ENCODE data around the gene ICA1.
A peak's percentile ranks its signal among the peaks of the same experiment; 100 is the strongest.

ICA1 gene

GRCh38 chr7:8226501-8226900 is 35.5 kb downstream of the ICA1 start:
- DNase-seq, result no peak

DNA sequence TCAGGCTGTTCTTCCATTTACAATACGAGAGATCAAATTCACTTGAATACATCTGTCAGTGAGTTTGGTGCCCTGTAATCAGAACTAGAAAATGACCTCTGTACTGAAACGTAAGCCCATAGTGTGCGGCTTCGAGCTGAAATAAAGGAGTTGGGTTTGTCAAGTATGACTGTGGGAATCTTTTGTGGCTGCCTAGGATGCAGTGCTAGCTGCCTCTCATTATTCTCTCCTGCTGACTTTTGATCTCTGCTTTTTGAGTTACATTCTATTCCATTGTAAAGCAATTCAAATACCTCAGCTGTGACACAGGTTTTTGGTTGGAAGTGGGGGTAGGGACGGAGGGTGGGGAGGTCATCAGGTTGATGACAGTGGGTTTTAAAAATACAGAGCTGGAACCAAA is 40.4 kb downstream of the ICA1 start:
- no peak for DNase-seq

GRCh38 chr7:8221101-8221495 is 40.9 kb downstream of the ICA1 start:
- DNase-seq, result no peak

DNA sequence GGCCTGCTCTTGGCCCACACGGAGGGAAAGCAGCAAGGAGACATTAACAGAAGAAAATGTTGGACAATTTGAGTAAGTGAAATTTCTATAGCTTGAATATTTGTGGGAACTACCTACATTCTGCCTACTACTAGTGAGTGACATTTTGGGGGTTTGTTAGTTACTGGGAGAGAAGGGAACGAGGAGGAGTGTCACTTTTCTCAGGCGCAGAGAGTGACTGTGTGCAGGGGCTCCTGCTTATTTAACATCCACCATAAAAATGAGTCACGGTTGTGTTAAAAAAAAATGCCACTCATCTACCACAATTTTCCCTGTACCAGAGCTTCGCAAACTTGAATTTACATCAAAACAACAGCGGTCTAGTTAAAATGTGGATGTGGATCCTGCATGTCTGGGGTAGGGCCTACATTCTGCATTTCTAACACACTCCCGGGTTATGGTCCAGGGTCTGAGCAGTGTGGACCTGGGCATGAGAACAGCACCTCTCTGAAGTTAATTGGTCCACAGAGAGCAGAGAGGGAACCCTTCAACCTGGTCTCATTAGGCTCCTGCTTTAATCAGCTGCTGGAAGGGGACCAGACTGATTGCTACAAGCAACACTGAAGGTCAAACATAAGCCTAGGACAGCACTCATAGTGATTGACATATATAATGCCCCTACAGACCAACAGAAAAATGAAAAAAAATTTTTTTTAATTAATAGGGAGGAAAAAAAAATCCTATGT is 41.4 kb downstream of the ICA1 start:
- DNase-seq, result no peak

- DNase-seq, result peak; percentile 82
Measured at GRCh38 chr7:8217200-8218068, 44.5 kb downstream of the ICA1 start.

DNA sequence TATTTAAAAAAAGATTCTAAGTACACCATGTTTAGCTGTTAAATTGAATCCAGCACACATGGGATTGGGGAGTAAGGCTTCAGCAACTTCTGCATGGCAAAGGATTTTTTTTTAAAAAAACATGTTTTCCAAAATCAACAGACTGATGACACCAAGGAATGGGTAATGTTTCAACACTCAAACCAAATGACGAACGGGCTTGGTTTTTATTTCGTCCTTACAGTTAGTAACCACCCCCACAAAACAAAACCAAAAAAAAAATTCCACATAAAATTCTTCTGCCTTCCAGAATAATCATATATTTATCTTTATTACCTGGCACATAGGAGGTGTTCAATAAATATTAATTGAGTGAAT is 45.7 kb downstream of the ICA1 start:
- no peak for DNase-seq

- no peak for DNase-seq
Measured at GRCh38 chr7:8215648-8216333, 46.2 kb downstream of the ICA1 start.

DNA sequence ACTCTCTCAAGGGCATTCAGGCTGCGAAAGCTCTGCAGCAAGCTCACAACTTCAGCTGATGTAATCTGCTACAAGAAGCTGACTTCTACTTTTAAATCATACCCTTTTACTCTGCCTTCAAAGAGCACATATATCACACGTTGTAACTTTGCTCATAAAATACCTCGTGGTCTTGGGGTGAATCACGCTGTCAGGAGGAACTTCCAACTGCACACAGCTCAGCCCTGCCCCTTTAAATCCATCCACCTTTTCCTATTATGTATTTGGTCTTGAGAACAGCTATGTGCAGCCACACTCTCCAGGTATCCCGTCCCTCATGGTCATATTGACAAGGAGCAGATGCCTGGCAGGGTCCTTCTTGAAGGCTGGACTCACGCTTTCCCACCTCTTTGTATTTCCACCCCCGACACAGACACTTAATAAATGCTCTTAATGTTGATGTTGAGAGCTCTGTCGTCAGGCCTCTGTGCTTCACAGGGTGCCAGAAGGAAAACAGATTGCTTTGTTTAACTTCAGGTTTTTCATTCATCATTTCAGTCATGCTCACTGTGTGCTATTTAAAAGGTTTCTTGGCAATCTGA is 47.6 kb downstream of the ICA1 start:
- no peak for DNase-seq

DNA sequence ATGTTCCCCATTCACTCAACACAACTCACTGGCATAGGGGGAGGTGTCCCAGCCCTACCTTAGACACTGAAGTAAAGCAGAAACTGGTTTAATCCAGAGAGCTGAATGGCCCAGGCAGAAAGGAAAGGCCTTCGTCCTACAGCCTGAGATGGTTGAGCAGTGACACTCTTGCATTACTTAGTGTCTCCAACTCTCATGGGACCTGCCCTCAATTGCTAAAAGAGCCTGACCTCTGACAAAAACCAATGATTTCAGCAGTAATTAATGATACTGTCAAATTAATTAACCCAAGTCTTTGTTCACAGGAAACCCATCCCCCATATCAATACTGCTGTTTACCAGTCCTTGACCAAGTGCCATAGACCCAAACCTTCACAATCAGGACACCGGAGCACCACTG is 48.6 kb downstream of the ICA1 start:
- no peak for DNase-seq

- peak; percentile 84 for DNase-seq
Measured at GRCh38 chr7:8212638-8213037, 49.3 kb downstream of the ICA1 start.

GRCh38 chr7:8211725-8212096 is 50.3 kb downstream of the ICA1 start:
- no peak for DNase-seq

DNA sequence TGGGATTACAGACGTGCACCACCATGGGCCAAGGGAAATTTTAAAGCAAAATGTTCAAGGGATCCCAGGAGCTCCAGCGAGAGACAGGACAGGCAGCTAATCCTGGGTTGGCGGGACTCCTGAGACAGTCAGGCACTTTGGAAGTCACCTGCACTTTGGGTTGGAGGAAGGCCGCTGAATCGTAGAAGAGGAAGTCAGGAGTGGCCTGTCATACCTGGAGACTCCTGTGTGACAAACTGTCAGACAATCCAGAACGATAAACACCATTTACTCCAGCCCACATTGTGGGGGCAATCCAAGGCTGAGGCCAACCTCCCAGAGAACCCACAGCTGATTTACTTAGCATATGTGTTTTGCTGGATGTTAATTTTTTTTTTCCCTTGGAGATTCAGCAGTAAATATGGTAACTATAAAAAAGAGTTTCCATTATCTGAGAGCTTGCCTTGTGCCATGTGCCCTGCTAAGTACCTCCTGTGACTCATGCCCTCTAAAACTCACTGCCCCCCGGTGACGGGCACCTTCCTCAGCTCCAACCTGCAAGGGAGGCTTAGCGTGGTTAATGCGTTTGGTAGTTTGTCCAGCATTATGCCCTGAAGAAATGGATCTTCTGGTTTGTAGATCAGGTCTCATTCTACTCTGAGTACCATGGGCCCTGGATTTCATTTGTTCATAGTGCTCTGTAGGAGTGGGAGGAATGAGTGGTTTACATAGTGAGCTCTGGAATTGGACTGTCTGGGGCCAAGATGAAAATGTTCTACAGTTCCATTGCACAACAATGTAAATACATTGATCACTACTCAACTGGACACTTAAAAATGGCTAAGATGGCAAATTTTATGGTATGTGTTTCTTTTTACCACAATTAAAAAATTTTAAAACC is 50.9 kb downstream of the ICA1 start:
- DNase-seq, result no peak

DNA sequence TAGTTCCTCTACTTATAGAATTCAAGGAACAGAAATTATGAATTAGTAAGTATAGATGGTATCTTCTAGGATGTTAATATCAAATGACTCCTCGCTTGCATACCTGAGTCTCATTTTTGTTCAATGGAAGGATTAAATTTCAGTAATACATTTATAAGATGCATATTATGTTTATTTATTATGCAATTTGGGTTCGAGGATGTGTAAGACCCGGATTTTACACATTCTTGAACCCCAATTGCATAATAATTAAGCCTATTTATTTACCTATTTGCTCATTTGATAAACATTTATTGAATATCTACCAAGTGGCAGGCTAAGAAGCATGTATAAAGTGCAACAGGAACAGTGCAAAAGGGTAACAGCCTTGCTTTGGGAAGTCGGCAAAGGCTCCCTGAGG is 52.6 kb downstream of the ICA1 start:
- DNase-seq, result no peak

GRCh38 chr7:8208816-8209215 is 53.2 kb downstream of the ICA1 start:
- no peak for DNase-seq

DNA sequence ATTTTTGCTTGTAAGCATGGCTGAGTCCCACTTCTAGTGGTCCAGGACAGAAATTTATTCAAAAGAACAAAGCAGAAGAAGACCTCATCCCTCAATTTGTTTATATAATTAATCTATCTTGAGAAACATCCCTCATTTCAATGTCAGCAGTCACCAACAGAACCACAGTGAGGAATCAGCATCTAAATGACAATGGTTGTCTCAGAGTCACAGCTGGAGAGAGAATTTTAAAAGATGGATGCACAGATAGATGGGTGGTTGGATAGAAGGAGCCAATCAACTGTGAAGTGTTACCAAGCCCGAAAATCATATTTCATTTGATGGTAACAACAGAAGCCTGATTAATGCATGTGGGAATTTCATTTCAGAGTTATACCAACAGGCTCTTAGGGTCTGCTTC is 55.0 kb downstream of the ICA1 start:
- no peak for DNase-seq

DNA sequence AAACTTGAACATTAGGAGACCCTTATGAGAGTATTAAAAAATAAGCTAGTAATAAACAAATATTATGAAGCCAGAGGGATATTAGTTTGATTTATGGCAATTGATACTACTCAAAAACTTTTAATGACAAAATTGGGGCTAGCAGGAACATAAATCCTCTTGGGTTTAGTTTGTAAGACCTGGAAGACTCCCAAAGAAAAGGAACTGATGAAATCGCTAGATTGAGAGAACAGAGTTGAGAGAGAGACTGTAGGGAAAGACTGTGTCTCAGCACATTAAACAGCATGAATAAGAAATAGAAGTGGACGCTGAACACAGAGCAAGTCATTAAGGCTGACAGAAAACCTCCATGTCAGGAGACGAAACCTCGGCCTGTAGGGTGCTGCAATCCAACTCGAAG is 56.4 kb downstream of the ICA1 start:
- DNase-seq, result no peak

DNA sequence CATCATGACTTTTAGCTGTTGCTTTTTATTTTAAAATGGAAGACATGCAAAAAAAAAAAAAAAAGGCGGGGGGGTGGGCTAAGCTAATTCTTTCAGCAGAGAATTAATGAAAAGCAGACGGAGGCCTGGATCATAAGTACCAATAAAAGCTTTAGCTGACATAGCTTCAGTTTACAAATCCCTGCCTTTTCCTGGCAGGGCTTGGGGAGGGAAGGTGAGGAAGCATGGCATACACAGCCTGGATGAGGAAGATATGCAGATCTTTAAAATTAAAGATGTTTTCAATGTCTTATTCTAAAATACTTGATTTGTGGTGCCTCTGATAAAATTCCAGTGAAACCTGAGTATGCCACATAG is 57.0 kb downstream of the ICA1 start:
- DNase-seq, result no peak

DNA sequence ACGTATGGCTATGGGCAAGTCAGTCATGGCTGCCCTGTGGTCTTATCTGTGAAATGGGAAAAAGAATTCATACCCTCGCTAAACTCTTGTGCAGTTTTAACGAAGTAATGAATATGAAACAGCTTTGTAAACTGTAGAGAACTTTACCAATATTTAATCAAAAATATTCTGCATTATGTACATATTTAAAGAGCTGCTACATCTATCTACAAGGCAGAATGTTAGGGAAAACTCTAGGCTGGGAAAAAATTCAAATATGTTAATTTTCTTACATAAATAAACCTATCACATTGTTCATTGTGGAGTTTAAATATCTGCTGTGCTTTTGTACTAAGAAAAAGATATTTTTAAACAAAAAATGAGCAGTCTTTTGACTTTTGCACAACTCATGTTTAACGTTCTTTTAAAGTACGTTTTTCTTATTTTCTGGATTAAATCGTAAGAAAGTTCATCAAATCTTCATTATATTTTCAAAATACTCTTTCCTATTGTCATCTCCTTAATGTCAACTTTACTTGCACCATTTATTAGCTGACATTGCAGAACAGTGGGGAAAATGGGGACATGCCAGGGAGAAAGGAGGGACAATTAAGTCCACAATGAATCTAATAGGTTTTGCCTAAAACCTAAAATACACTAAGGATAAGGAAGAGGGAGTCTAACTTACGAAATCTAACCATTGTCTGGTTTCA is 57.5 kb downstream of the ICA1 start:
- DNase-seq, result no peak

GRCh38 chr7:8201846-8202441 is 60.0 kb downstream of the ICA1 start:
- DNase-seq, result no peak

GRCh38 chr7:8200717-8201116 is 61.2 kb downstream of the ICA1 start:
- no peak for DNase-seq

DNA sequence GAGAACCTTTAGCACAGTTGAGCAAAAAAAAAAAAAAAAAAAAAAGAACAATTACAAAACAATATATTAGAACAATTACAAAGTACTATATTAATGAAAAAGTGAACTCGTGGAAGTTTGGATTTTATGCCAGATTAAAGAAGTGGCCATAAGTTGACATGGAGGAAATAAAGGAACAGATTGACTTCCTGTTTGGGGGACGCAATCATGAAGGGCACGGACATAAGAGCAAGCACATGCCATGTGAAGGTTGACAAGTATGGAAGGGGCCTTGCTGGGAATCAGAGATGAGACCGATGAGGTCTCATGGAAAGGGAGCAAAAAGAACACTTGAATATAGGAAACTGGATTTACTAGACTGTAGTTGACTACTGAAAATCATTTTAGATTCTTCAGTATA is 61.7 kb downstream of the ICA1 start:
- DNase-seq, result no peak
